RCC 7860 (cell line): ENCODE results near the gene ZNF653.
"Not testable (repeated sequence)": the region's sequence is repeated elsewhere in the genome, so short reads cannot be mapped to it uniquely, and the experiment has no call there.

Experiments
- DNase-seq: peaks from one replicate; pipeline ENCODE4 v3.0.0-alpha.2; 2015; ENCODE audit warnings: low spot score
- FAIRE-seq: peaks from 2 replicates; lab custom pipeline; 2012; peaks lifted over from hg19 to GRCh38; lab: Jason Lieb, UNC

The ZNF653 gene

DNA sequence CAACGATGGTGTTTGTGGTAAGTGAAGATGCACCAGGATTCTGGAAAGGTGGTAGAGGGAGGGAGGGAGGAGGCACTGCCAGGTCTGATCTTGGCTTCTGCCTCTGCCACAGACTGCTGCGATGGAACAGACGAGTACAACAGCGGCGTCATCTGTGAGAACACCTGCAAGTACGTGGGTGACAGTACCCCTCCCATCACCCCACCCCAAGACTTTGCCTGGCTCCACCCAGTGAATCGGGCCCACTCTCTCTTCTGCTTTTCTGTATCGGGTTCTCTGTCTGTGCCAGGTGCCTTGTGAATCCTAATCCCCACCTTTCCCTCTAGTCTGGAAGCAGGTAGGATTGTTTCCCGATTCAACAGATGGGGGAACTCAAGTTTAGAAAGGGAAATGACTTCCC, 67.7 kb downstream of the ZNF653 start:
- DNase-seq (no peak), FAIRE-seq (no peak)

GRCh38 chr19:11435833-11436313, 69.8 kb downstream of the ZNF653 start:
- FAIRE-seq (no peak), DNase-seq (no peak)

DNA sequence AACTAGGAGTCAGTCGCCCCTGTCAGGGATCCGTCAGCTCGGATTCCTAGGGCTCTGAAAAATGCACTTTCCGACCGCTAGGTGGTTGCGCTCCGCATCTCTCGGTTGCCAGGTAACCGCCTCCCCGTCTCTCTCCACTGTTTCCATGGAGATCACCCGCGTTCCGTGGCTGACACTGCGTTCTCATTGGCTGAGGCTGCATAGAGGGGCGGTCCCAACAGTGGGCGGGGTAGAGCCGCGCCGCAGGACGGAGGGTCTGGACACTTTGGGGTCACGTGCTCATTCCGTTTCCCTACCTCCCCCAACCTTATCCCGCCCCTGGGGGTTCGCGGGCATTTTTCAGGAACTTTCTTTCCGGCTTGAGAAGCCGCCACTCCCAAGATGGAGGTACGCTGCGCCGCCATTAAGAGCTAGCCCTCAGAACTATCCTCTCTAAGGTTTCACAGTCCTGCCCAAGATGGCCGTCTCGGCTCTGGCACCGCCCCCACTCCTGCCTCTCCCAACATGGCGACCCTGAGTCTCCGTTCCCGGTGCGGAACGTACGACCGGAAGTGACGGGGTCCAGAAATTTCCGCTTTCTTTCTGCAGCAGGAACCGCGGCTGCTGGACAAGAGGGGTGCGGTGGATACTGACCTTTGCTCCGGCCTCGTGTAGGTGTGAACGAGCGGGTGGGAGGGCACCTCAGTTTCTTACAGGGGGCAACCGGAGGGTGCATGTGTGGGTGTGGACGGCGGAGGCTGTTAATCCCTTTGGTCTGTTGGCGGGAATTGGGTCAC, 70.4 kb downstream of the ZNF653 start, which contains the start of the genes ODAD3 and PRKCSH:
ODAD3 (minus strand) TSS at position 65 of the 776 bp plus-strand sequence. CDS start 105 bp downstream, outside the sequence.
PRKCSH (plus strand) TSS at position 579 of the 776 bp plus-strand sequence. CDS start 483 bp downstream, outside the sequence.
- FAIRE-seq (peak; percentile 95), DNase-seq (peak; percentile 99)

- FAIRE-seq (no peak), DNase-seq (no peak)
Measured at GRCh38 chr19:11434703-11435056, 71.0 kb downstream of the ZNF653 start.

DNA sequence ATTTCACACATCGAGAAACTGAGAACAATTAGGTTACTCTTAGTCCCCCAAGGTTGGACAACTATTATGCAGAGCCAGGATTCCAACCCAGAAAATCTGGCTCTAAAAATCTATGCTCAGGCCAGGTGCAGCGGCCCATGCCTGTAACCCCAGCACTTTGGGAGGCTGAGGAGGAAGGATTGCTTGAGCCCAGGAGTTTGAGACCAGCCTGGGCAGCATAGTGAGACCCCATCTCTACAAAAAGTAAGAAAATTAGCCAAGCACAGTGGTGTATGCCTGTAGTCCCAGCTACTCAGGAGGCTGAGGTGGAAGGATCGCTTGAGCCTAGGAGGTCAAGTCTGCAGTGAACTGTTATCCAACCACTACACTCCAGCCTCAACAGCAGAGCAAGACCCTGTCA, 72.1 kb downstream of the ZNF653 start:
- not testable (repeated sequence) for FAIRE-seq, DNase-seq
